Left ventricle myocardium inferior (tissue), 1 donor: ENCODE measurements around the gene MFSD2B. TPM values are rescaled to one million over a fixed set of nuclear protein-coding genes. Genes with fewer than 3 reads are reported as not detected.

Experiments
- DNase-seq: peaks from one replicate; pipeline ENCODE4 v3.0.0-alpha.2; 2020
- H3K27ac ChIP-seq: fragments of 200-600 bp; replicated peaks from 2 replicates; pipeline ENCODE4 v1.8.0; 2021
- H3K27me3 ChIP-seq: fragments of 200-600 bp; 2 replicates; pipeline ENCODE4 v1.8.0; 2021; ENCODE audit warnings: low read depth
- H3K36me3 ChIP-seq: fragments of 200-600 bp; 2 replicates; pipeline ENCODE4 v1.8.0; 2021
- H3K4me1 ChIP-seq: fragments of 200-600 bp; 2 replicates; pipeline ENCODE4 v1.8.0; 2021
- H3K4me3 ChIP-seq: fragments of 200-600 bp; 2 replicates; pipeline ENCODE4 v1.8.0; 2021; ENCODE audit warnings: mild to moderate bottlenecking, moderate library complexity
- H3K9me3 ChIP-seq: fragments of 200-600 bp; replicated peaks from 2 replicates; pipeline ENCODE4 v1.8.0; 2021
- intact Hi-C: fragments of 100-400 bp; cut with micrococcal nuclease; formaldehyde crosslinking; loops from one replicate; pipeline ENCODE4 v1.11.0; 2022
- long read RNA-seq: library from polyadenylated mRNA; unstranded; transcript quantifications from one replicate; pipeline ENCODE4 v2.0.0, GENCODE V29; 2021
- total RNA-seq: library from RNA; stranded (reverse); fragmentation: NEBNext Ultra II Directional; extraction: Animal tissue kit (Norgen Biotek cat#: 25700); gene quantifications from one replicate; pipeline ENCODE4 v1.2.1, GENCODE V29; 2021
- TF ChIP-seq, protein P1 (sequence below): fragments of 200-600 bp; IDR thresholded peaks from 2 replicates; pipeline ENCODE4 v1.8.0; 2021; ENCODE audit warnings: antibody characterized with exemption, mild to moderate bottlenecking, borderline replicate concordance
- donor health status: DM: no; HTN: yes; CAD: no; lungs with severe emphysema.

MFSD2B gene
- 0.16 TPM for total RNA-seq
- long read RNA-seq: 0 reads

DNA sequence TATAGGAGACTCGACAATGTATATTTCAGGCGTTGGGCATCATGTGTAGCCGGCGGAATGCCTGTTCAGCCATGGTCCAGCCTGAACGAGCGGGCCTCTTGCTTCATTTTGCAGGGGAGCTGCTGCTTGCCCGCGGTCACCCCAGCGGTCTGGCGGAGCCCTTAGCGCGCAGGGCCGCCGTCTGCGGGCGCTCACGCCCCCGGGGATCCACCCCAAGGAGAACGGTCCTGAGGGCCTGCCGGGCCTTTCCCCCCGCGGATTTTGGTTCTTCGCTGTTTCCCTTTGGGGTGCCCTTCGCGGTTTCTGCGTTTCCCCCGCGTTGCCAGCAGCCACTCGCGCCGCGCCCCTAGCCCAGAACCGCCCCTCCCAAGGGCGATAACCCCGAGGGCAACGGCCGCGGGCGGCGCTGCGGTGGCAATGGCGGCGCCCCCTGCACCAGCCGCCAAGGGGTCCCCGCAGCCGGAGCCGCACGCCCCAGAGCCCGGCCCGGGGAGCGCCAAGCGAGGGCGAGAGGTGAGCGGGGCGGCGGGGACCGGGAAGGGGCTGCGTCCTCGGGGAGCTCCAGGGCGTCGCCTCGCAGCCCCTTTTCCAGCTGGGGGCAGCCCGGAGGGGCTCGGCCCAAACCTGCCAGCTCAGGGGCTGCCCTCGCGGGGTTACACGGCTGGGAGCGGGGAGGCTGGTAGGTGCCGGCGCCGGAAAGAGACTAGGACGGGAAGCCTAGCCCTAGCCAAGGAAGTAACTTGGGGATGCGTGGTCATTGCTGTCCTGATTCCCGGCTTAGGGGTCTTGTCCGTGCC is at the start of gene MFSD2B:
Gene MFSD2B, plus strand, starts transcription at position 406 of the 797 bp plus-strand sequence. Its CDS starts 12 bp downstream, at position 418.
- Histone ChIP-seq H3K27ac (no peak within 1 kb of the TSS), H3K9me3 (no peaks in the 10 kb centered on the region), H3K27me3 (peaks cover 39% of the 10 kb centered on the region), H3K4me1 (peaks cover 15% of the 10 kb centered on the region), H3K36me3 (no peaks in the 10 kb centered on the region), H3K4me3 (peak within 1 kb of the TSS; percentile 63)
- DNase-seq: no peak
- intact Hi-C loops: no loop called here
- TF ChIP-seq, protein P1, sequence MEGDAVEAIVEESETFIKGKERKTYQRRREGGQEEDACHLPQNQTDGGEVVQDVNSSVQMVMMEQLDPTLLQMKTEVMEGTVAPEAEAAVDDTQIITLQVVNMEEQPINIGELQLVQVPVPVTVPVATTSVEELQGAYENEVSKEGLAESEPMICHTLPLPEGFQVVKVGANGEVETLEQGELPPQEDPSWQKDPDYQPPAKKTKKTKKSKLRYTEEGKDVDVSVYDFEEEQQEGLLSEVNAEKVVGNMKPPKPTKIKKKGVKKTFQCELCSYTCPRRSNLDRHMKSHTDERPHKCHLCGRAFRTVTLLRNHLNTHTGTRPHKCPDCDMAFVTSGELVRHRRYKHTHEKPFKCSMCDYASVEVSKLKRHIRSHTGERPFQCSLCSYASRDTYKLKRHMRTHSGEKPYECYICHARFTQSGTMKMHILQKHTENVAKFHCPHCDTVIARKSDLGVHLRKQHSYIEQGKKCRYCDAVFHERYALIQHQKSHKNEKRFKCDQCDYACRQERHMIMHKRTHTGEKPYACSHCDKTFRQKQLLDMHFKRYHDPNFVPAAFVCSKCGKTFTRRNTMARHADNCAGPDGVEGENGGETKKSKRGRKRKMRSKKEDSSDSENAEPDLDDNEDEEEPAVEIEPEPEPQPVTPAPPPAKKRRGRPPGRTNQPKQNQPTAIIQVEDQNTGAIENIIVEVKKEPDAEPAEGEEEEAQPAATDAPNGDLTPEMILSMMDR: no peak

GRCh38 chr2:23967846-23968245 is 42.0 kb upstream of the MFSD2B start:
- DNase-seq: no peak
- intact Hi-C loops: no loop called here
- TF ChIP-seq, protein P1: no peak
- H3K27me3 ChIP-seq: no peaks in the 10 kb centered on the region
- peaks cover 15% of the 10 kb centered on the region for H3K36me3 ChIP-seq
- no peaks in the 10 kb centered on the region for H3K4me1 ChIP-seq
- no peaks in the 10 kb centered on the region for H3K9me3 ChIP-seq
- no peak overlapping the region for H3K4me3 ChIP-seq
- H3K27ac ChIP-seq: no peak overlapping the region

DNA sequence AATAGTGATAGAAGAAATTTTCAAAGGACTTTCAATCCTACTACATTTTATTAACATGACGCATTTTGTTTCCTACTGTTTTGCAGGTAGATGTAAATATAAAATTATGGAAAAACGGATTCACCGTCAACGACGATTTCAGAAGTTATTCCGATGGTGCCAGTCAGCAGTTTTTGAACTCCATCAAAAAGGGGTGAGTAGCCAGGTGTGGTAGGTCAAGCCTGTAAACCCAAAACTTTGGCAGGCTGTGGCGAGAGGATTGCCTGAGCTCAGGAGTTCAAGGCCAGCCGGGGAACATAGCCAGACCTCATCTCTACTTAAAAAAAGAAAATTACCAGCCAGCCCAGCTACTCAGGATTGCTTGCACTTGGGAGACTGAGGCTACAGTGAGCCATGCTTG is 33.0 kb upstream of the MFSD2B start:
- H3K9me3 ChIP-seq: no peaks in the 10 kb centered on the region
- intact Hi-C loops: no loop called here
- H3K4me1 ChIP-seq: no peaks in the 10 kb centered on the region
- no peak overlapping the region for H3K27ac ChIP-seq
- no peaks in the 10 kb centered on the region for H3K27me3 ChIP-seq
- DNase-seq: no peak
- no peak overlapping the region for H3K4me3 ChIP-seq
- H3K36me3 ChIP-seq: peaks cover 78% of the 10 kb centered on the region
- TF ChIP-seq, protein P1: no peak

- DNase-seq: no peak
- H3K4me1 ChIP-seq: no peaks in the 10 kb centered on the region
- H3K27ac ChIP-seq: no peak overlapping the region
- TF ChIP-seq, protein P1: peak; percentile 43
- H3K36me3 ChIP-seq: peaks cover 41% of the 10 kb centered on the region
- H3K4me3 ChIP-seq: no peak overlapping the region
- H3K9me3 ChIP-seq: no peaks in the 10 kb centered on the region
- intact Hi-C loops: no loop called here
- H3K27me3 ChIP-seq: no peaks in the 10 kb centered on the region
Observed at GRCh38 chr2:23988371-23988770, 21.5 kb upstream of the MFSD2B start.

- Histone ChIP-seq H3K27ac (no peak overlapping the region), H3K36me3 (peaks cover 5% of the 10 kb centered on the region), H3K4me3 (no peak overlapping the region), H3K4me1 (no peaks in the 10 kb centered on the region), H3K27me3 (no peaks in the 10 kb centered on the region), H3K9me3 (no peaks in the 10 kb centered on the region)
- TF ChIP-seq, protein P1: no peak
- intact Hi-C loops: no loop called here
- DNase-seq: no peak
Observed at GRCh38 chr2:23992931-23993330, 17.0 kb upstream of the MFSD2B start.
